ENCODE results near the gene SIGLEC8.
"Not testable (repeated sequence)": the region's sequence is repeated elsewhere in the genome, so short reads cannot be mapped to it uniquely, and the experiment has no call there.

The SIGLEC8 gene

DNA sequence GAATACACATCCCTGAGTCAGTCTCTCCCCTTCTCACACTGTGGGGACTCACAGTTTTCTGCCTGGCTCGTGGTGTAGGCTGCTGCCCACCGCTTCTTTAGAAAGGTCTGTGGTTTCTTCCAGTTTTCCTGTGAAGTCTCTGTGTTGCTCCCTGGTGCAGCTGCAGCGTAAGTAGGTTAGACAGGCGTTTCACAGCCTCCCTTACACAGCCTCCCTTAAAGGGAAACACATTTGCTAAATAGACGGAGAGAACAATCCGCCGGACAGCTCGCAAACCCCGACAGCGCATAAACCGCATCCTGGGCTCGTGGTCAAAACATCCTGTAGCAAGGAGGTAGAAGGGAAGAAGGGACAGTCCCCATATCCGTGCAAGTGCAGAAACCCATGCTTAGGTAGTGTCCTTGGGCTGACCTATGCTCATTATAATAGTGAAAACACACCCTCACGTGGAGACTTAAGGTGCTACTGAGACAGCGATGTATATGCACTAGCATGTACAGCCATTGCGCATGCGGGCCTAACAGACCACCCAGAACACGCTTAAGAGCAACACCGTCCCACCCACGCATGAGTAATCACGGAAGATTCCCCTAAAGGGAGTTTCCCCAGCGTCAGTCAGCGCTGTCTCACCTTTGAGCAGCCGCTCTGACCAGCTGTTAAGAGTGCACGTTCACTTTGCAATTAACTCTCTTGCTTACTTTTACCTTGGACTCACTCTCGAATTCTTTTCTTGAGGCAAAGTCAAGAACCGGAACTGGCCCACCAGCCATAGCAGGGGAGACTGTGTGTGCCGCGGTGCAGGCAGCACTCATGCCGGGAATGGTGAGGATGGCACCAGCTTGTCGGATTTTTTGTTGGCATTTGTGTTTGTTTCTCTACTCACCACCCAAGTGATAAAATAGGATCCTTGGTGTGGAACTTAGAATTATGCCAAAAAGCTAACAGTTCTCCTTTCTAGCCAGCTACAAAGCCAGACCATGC lies 16.6 kb downstream of the SIGLEC8 start:
- no peak for DNase-seq

DNA sequence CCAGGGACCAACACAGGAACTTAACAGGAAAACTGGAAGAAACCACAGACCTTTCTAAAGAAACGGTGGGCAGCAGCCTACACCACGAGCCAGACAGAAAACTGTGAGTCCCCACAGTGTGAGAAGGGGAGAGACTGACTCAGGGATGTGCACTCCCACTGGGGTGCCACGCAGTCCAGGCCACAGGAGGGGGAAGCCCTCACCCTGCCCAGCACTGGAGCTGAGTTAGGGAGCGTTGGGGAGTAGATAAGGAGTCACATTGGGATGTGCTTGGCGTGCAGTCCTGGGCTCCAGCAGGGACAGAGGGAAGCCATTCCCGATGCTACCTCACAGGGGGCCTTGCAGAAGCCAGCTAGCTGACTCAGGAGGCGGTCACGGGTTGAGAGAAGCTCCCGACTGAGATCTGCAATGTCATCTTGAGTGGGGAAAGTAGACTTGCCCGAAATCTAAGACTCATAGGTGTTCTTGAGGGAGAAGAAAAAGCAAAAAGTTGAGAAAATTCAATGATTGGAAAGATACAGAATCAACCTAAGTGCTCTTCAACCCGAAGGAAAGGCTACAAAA lies 17.3 kb downstream of the SIGLEC8 start:
- DNase-seq: no peak

DNA sequence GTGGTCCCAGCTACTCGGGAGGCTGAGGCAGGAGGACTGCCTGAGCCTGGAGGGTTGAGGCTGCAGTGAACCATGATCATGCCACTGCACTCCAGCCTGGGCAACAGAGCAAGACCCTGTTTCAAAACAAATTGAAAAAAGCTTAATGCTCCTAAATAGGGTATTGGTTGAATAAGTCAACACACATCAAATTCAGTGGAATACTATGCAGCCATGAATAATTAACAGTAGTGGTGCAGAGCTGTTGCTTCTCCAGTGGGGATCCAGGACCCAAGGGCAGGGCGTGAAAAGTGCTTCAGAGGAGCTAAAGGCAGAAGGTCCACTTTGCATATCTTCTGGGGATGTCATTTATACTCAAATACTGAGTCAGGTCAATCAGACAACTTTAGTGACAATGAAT lies 18.2 kb downstream of the SIGLEC8 start:
- no peak for DNase-seq

GRCh38 chr19:51439021-51439465 lies 19.2 kb downstream of the SIGLEC8 start:
- no peak for DNase-seq

DNA sequence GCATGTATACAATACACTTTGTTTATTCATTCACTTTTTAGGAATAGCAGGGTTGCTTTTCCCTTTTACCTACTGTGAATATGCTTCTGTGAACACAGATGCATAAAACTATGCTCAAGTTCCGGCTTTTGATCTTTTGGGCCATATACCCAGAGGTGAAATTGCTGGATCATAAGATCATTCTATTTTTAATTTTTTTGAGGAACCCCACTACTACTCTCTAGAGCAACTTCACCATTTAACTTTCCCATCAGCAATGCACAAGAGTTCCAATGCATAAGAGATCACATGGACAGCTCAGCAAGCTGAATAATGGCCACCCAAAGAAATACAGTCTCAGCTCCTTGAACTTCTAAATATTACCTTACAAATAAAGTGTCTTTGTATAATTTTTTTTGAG lies 23.8 kb downstream of the SIGLEC8 start:
- no peak for DNase-seq

DNA sequence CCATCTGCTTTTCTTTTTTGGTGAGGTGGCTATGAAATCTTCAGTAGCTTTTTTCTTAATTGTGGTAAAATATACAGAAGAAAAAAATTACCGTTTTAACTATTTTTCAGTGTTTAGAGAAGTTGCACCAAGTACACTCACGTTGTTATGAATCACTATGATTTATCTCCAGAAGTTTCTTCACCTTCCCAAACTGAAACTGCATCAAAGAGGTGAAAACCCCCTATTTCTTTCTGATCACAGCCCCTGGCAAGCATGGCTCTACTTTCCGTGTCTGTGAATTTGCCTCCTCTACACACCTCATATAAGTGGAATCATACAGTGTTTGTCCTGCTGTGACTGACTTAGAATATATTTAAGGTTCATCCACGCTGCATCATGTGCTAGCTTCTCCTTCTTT lies 25.2 kb downstream of the SIGLEC8 start:
- DNase-seq: no peak

DNA sequence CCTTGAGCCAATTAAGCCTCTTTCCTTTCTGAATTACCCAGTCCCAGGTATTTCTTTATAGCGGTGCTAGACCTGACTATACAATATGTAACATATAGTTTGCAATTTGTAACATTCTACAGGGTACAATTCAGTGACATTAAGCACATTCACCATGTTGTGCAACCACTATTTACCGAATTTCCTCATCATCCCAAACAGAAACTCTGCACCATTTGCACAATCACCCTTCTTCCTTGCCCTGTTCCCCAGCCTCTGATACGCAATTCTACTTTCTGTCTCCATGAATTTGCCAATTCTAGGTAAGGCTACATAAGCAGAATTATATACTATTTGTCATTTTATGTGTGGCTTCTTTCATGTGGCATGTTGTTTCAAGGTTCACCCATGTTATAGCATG lies 27.1 kb downstream of the SIGLEC8 start:
- DNase-seq: no peak

DNA sequence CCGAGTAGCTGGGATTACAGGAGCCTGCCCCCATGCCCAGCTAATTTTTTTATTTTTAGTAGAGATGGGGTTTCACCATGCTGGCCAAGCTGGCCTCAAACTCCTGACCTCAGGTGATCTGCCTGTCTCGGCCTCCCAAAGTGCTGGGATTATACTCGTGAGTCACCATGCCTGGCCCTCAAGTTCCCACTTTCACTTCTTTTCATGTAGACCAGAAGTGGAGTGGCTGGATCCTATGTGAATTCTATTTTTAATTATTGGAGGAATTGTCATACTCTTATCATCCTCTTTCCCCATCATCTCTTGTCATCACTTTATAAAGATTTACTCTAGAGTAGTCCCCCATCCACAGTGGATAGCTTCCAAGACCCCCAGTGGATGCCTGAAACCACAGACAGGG lies 28.0 kb downstream of the SIGLEC8 start:
- no peak for DNase-seq

GRCh38 chr19:51427201-51427600 lies 31.1 kb downstream of the SIGLEC8 start:
- DNase-seq: no peak

DNA sequence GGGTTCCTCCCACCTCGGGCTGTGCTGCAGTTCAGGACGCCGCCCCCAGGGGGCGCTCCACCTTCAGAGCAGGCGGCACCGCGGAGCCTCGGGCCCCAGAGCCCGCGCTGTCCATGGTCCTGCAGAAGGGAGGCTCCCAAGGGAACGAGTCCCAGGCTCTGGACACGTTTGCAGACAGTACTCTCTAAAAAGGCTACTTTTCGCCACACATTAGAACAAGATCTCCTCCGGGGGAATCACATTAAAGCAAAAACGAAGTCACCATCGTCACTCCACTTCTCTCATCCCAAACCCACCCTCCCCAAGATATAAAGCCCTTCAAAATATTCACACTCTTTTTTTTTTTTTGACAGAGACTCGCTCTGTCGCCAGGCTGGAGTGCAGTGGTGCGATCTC lies 36.2 kb downstream of the SIGLEC8 start:
- peak in 1 of 2 donors; percentile 40 for DNase-seq

DNA sequence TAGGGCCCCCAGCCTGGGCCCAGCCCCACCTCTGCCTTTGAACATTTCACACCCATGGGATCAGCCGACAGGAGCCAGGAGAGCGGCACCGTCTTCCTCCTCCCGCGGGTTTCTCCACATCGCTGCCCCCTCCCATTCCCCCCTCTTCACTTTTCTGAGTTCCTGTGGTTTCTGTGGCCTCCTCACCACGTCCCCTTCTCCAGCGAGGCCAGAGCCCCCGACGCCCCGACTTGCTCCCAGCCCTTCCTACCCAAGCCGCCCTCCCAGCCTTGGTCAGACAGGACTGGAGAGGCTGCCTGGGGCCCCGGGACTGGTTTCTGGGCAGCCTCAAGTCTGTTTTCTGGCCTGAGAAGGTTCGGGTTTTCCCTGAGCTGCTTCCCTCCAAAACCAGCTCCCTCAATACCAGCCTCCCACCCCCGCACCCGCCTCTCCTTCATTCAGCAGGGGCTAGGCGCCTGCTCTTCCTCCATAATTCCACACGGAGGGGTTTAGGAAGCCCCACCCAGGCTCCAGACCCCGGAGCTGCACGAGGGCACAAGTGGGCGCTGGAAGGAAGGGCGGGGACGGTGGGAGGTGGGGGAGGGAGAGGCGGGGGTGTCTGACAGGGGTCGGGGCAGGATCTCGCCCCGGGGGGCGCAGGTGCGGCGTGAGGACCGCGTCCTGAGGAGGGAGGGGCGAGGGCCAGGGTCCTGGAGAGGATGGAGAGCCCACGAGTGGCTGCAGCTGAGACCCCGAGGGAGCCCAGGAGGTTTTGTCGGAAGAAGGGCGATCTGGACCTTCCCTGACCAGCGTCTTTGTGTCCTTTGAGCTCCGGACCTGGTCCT lies 36.8 kb downstream of the SIGLEC8 start:
- DNase-seq: no peak

DNA sequence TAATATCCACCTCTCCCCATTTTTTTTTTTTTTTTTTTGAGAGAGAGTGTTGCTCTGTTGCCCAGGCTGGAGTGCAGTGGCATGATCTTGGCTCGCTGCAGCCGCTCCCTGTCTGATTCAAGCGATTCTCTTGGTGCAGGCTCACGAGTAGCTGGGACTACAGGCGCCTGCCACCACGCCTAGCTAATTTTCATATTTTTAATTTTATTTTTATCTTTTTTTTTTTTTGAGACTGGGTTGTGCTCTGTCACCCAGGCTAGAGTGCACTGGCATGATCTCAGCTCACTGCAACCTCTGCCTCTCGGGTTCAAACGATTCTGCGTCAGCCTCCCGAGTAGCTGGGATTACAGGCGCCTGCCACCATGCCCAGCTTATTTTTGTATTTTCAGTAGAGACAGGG lies 37.7 kb downstream of the SIGLEC8 start:
- not testable (repeated sequence) for DNase-seq

GRCh38 chr19:51418707-51419106 lies 39.5 kb downstream of the SIGLEC8 start:
- DNase-seq: no peak

- DNase-seq: no peak
Measured at GRCh38 chr19:51417810-51418157, 40.5 kb downstream of the SIGLEC8 start.

- peak in 1 of 2 donors; percentile 36 for DNase-seq
Measured at GRCh38 chr19:51417107-51417809, 41.0 kb downstream of the SIGLEC8 start, which contains the start of gene SIGLEC10. TSS of gene SIGLEC10 (minus strand) at chr19:51417642. CDS start at chr19:51417581, 61 bp downstream.

GRCh38 chr19:51416422-51416821 lies 41.8 kb downstream of the SIGLEC8 start:
- DNase-seq: not testable (repeated sequence)

GRCh38 chr19:51415187-51415586 lies 43.1 kb downstream of the SIGLEC8 start:
- no peak for DNase-seq

DNA sequence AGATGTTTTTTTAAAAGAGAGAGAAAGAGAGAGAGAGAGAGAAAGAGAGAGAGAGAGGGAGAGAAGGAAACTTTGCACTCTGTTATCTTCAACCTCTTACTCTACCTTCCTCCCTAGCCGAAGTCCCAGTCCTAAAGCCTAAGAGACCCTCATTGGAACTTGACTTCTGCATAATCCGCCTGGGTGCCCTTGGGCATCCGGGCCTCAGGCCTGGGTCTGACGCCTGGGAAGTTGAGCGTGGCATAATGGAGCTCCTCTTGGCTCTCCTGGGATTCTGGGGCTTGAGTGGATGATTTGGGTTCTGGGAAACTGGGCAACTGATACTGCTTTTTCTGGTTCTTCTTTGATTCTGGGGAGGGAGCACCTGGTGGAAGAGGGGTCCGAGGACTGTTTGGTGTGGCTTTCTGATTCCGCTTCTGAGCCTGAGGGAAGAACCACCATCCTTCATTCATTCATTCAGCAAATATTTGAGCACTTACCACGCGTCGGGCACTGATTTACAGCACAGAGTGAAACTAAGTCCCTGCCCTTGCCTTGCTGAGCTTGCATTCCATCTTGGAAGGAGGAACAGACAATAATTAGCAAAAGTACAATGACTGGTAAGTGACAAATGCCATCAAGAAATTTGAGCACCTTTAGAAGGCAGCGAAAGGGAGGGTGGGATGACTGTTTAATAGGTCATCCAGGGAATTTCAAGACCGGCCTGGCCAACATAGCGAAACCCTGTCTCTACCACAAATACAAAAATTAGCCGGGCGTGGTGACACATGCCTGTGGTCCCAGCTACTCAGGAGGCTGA lies 47.1 kb downstream of the SIGLEC8 start:
- DNase-seq: no peak

DNA sequence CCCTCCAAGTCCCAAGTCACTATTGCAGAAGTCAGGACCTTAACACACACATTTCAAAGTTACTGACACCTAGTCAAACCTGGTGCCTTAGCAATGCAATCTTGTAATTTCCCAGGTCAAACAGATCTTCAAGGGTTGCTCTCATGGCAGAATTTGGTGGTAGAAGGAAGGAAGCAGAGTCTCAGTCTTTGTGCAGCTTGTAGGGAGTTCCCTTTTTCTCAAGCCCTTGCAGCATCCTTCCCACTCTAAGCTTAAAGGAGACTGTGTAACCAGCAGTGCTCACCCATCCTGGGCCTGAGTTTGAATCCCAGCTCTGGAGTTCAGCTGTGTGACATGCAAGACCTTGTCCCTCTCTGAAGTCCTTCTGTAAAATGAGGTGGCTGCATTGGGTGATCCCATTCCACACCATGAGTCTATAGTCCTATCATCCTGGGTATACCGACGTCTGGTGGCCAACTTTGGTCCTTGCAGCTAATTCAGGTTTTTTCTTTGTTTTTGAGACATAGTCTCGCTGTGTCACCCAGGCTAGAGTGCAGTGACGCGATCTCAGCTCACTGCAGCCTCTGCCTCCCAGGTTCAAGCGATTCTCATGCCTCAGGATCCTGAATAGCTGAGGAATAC lies 50.6 kb downstream of the SIGLEC8 start:
- DNase-seq: no peak

DNA sequence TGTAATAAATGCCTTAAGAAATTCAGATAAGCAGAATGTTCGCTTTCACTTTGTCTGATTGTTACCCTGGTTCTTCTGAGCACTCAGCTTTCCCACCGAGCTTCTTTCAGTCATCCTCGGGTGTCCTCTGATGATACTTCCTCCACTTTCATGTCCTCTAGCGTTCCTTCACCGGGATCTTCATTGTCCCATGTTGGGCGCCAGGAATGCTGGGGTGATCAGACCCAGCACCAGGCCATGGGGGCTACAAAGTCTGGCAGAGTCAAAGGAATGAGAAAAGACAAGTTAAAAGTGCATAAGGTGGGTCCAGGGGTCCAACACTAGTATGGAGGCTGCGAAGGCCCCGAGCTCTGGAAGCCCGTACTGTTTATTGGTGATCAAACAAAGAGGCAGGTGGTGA lies 56.1 kb downstream of the SIGLEC8 start:
- DNase-seq: no peak
